Ishikawa (cell line): ENCODE data around the gene ZNF687.
A peak's percentile ranks its signal among the peaks of the same experiment; 100 is the strongest.

ENCODE experiments used
- CEBPB ChIP-seq: IDR thresholded peaks from 2 replicates; pipeline ENCODE4 v1.6.1; 2012
- CREB1 ChIP-seq: IDR thresholded peaks from 2 replicates; pipeline ENCODE4 v1.6.1; 2012; ENCODE audit warnings: low read depth
- EGR1 ChIP-seq: IDR thresholded peaks from 2 replicates; pipeline ENCODE4 v1.6.1; 2012
- EP300 ChIP-seq: IDR thresholded peaks from 2 replicates; pipeline ENCODE4 v1.6.1; 2012; ENCODE audit warnings: borderline replicate concordance
- FOXM1 ChIP-seq: IDR thresholded peaks from 2 replicates; pipeline ENCODE4 v1.6.1; 2012; ENCODE audit warnings: low read depth, borderline replicate concordance
- MAX ChIP-seq: IDR thresholded peaks from 2 replicates; pipeline ENCODE4 v1.6.1; 2012
- NFIC ChIP-seq: IDR thresholded peaks from 2 replicates; pipeline ENCODE4 v1.6.1; 2012
- RAD21 ChIP-seq: IDR thresholded peaks from 2 replicates; pipeline ENCODE4 v1.6.1; 2012; ENCODE audit warnings: low read depth
- REST ChIP-seq: IDR thresholded peaks from 2 replicates; pipeline ENCODE4 v1.6.1; 2012; ENCODE audit warnings: low read depth, mild to moderate bottlenecking
- TAF1 ChIP-seq: IDR thresholded peaks from 2 replicates; pipeline ENCODE4 v1.6.1; 2012; ENCODE audit warnings: low read depth, mild to moderate bottlenecking
- TCF12 ChIP-seq: IDR thresholded peaks from 2 replicates; pipeline ENCODE4 v1.6.1; 2012; ENCODE audit warnings: low read depth
- TEAD4 ChIP-seq: IDR thresholded peaks from 2 replicates; pipeline ENCODE4 v1.6.1; 2012
- USF1 ChIP-seq: IDR thresholded peaks from 2 replicates; pipeline ENCODE4 v1.6.1; 2012
- YY1 ChIP-seq: IDR thresholded peaks from 2 replicates; pipeline ENCODE4 v1.6.1; 2012; ENCODE audit warnings: low read depth
- ZBTB7A ChIP-seq: IDR thresholded peaks from 2 replicates; pipeline ENCODE4 v1.6.1; 2012; ENCODE audit warnings: low read depth

The ZNF687 gene

GRCh38 chr1:151281969-151282882, at the start of gene ZNF687:
ZNF687 (plus strand) TSS chr1:151282299; CDS start chr1:151286292, 3,993 bp downstream.
- TF ChIP-seq NFIC (no peak), REST (no peak), CREB1 (peak; percentile 58; the same call in 1 of the 2 replicates), EP300 (no peak), RAD21 (no peak), MAX (0 out of 2 replicates have a peak, but pooled peaks have one; percentile 7), ZBTB7A (peak; percentile 65; the same call in 1 of the 2 replicates), CEBPB (no peak), YY1 (peak; percentile 72; the same call in 1 of the 2 replicates), USF1 (no peak), TEAD4 (no peak), TCF12 (no peak), FOXM1 (no peak), TAF1 (no peak), EGR1 (no peak)

GRCh38 chr1:151235235-151235634, 46.9 kb upstream of the ZNF687 start:
- TF ChIP-seq ZBTB7A: no peak
- TF ChIP-seq TCF12: no peak
- no peak for TF ChIP-seq MAX
- TF ChIP-seq TEAD4: no peak
- no peak for TF ChIP-seq NFIC
- TF ChIP-seq EP300: no peak
- TF ChIP-seq CREB1: no peak
- TF ChIP-seq TAF1: no peak
- no peak for TF ChIP-seq USF1
- TF ChIP-seq YY1: no peak
- no peak for TF ChIP-seq REST
- TF ChIP-seq EGR1: no peak
- TF ChIP-seq RAD21: no peak
- no peak for TF ChIP-seq CEBPB
- TF ChIP-seq FOXM1: no peak

- no peak for TF ChIP-seq YY1
Measured at GRCh38 chr1:151237678-151238466, 44.2 kb upstream of the ZNF687 start.

GRCh38 chr1:151238467-151238739, 43.7 kb upstream of the ZNF687 start:
- TF ChIP-seq USF1 (no peak), RAD21 (no peak), FOXM1 (no peak), NFIC (no peak), TAF1 (no peak), YY1 (no peak), CEBPB (no peak), TEAD4 (no peak), CREB1 (no peak), TCF12 (no peak), ZBTB7A (no peak), EGR1 (no peak), MAX (no peak), EP300 (no peak), REST (no peak)
